ENCODE measurements around the gene HLX.

Gene HLX

DNA sequence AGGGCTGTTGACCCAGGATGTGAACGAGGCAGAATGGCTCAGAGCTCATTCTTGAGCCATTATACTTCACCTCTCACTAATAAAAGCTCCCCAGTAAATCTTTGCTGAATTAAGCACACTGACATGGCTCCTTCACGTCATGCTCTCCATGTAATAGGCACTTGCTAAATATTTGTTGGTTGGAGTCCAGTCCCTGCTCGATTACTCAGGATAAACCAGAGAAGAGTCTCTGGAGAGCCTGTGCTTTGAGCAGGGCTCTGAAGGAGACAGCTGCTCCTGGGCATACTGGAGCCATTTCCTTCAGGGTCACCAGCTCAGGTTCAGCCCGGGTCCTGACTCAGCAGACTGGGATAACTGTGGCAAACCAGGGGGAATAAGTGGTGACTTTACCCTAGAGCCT is 46.9 kb downstream of the HLX start:
- DNase-seq, result no peak

DNA sequence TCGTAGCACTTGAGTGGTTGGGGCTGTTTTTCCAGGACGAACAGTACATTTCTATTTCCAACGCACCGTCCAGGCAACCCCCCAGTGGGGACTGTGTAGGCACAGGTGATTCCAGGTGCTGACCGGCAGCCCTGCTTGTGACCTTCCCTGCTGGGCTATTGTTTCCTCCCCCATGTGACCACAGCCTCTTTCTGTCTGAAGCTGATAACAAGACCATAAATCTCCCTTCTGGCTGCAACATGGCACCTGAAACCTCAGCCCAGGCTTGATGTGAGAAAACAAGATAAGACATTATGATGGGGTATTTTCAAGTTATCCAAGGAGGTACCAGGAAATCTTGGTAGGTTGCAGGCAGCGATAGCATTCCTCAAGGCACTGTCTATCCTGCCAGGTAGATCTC is 48.2 kb downstream of the HLX start:
- no peak for DNase-seq

DNA sequence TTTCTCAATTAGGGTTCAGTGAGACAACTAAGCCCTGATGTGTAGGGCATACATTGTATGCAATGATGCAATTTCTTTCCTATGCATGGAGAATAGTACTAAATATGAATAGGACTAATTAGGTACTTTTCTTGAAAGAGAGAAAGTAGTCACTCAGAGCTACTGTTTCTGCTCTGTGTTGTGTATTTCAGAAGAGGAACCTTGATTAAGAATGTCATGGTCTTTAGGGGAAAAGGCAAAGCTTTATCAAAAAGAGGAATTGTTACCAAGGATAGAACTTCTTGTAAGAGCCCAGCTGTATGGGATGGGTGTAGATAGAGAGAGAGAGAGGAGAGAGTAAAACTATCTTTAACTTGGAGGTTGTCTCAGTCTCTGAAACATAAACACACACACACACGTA is 49.1 kb downstream of the HLX start:
- DNase-seq, result no peak

DNA sequence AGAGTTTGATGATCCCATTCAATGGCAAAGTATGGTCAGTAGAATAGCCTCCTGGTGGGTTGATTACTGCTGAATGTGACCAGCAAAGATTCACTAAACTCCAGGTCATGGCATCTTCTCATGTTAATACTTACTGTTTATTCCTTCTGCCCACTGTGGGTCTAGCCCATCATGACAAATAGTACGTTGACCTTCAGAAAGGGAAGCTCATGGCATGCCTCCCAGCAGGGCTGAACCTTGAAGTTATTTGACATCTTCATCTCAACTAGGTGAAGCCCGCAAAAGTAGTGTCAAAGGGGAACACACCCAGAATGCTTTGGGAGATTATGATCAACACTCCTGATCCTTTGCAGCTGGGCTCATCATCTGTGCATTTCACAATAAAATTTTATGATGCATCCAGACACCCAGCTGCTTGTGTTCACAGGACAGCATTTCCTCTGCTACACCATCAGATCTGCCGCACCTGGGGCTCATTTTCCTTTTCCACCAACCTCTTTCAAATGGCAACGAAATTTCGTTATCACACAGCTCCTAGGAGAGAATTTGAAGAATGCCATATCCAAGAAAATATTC is 49.6 kb downstream of the HLX start:
- DNase-seq, result no peak

DNA sequence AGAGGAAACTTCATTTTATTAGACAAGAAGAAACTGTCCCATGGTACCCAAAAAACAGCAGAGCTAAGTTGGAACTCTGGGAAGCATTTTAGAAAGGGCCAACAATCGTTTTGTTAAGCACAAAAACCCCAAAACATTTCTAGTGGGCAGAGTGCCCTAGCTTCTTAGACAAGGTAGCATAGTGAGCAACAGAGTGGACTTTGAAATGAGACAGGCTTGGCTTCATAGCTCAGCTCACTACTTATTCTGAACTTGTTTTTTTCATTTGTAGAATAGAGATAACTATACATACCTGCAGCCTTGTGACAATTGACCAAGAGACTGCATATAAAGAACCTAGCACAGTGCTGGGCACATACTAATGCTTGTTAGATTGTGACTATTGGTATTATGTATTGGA is 50.1 kb downstream of the HLX start:
- no peak for DNase-seq
